ENCODE results near the gene RPP30.

- no peak for TF ChIP-seq POLR2A (IDR thresholded peaks at IDR 0.05)
- TF ChIP-seq CTCF (IDR thresholded peaks at IDR 0.05): no peak
Measured at GRCh38 chr10:90860790-90861189, 11.0 kb upstream of the RPP30 start.

All from right lobe of liver (tissue), 4 donors.